Mesenchymal stem cell (in vitro differentiated cells and primary cell): ENCODE results near the gene ABCA2.

Experiments
- DNase-seq: peaks from one replicate; pipeline ENCODE4 v3.0.0-alpha.2; 2013
- H2AFZ ChIP-seq: one replicate; pipeline ENCODE4 v1.6.1; 2013; ENCODE audit warnings: low read depth, mild to moderate bottlenecking, control low read depth, inconsistent platforms, low read length, moderate library complexity
- H2AK5ac ChIP-seq: 2 replicates; pipeline ENCODE4 v1.6.1; 2013; ENCODE audit warnings: low read length, moderate library complexity, mild to moderate bottlenecking, inconsistent platforms; ENCODE audit not compliant: severe bottlenecking
- H2BK120ac ChIP-seq: one replicate; pipeline ENCODE4 v1.6.1; 2013; ENCODE audit warnings: low read depth, mild to moderate bottlenecking, inconsistent platforms, low read length, moderate library complexity
- H2BK12ac ChIP-seq, 2 experiments: one replicate each; pipeline ENCODE4 v1.6.1; 2013; ENCODE audit warnings: inconsistent platforms in 2 of 2, low read length in 2 of 2, mild to moderate bottlenecking in 2 of 2, moderate library complexity in 2 of 2, control low read depth in 1 of 2
- H2BK15ac ChIP-seq: one replicate; pipeline ENCODE4 v1.6.1; 2013; ENCODE audit warnings: mild to moderate bottlenecking, low read depth, inconsistent platforms; ENCODE audit not compliant: poor library complexity, severe bottlenecking
- H2BK5ac ChIP-seq: 2 replicates; pipeline ENCODE4 v1.6.1; 2013; ENCODE audit warnings: low read depth, mild to moderate bottlenecking, low read length, control low read depth, inconsistent platforms; ENCODE audit not compliant: poor library complexity, severe bottlenecking
- H3K14ac ChIP-seq, 2 experiments: one replicate each; pipeline ENCODE4 v1.6.1; 2013; ENCODE audit warnings: inconsistent platforms in 2 of 2, low read length in 2 of 2, control low read depth in 1 of 2, mild to moderate bottlenecking in 1 of 2, moderate library complexity in 1 of 2
- H3K18ac ChIP-seq, 2 experiments: one replicate each; pipeline ENCODE4 v1.6.1; 2013; ENCODE audit warnings: inconsistent platforms in 2 of 2, low read length in 2 of 2, control low read depth in 1 of 2, low read depth in 1 of 2, mild to moderate bottlenecking in 1 of 2
- H3K23ac ChIP-seq, 2 experiments: one replicate each; pipeline ENCODE4 v1.6.1; 2013; ENCODE audit warnings: inconsistent platforms in 2 of 2, low read length in 2 of 2, mild to moderate bottlenecking in 2 of 2, moderate library complexity in 2 of 2, control low read depth in 1 of 2
- H3K27ac ChIP-seq: 2 replicates; pipeline ENCODE4 v1.5.1; 2013; ENCODE audit warnings: mild to moderate bottlenecking, moderate library complexity, low read length, control low read depth, inconsistent platforms; ENCODE audit not compliant: poor library complexity, severe bottlenecking
- H3K27me3 ChIP-seq, 2 experiments: 2 replicates each; pipeline versions ENCODE4 v1.6.1 to v1.7.0; 2013; ENCODE audit warnings: low read length in 2 of 2, mild to moderate bottlenecking in 2 of 2, moderate library complexity in 2 of 2, control low read depth in 1 of 2, inconsistent platforms in 1 of 2; ENCODE audit not compliant: control insufficient read depth in 1 of 2, insufficient read depth in 1 of 2
- H3K36me3 ChIP-seq, 2 experiments: 2 replicates each; pipeline versions ENCODE4 v1.6.1 to v1.7.0; 2013; ENCODE audit warnings: low read length in 2 of 2, control low read depth in 1 of 2, inconsistent platforms in 1 of 2, low read depth in 1 of 2, mild to moderate bottlenecking in 1 of 2; ENCODE audit not compliant: insufficient read depth in 2 of 2, control insufficient read depth in 1 of 2
- H3K4ac ChIP-seq, 2 experiments: one replicate each; pipeline ENCODE4 v1.6.1; 2013; ENCODE audit warnings: inconsistent platforms in 2 of 2, low read length in 2 of 2, mild to moderate bottlenecking in 2 of 2, moderate library complexity in 2 of 2, control low read depth in 1 of 2, low read depth in 1 of 2
- H3K4me1 ChIP-seq: 2 replicates; pipeline ENCODE4 v1.6.1; 2013; ENCODE audit warnings: low read depth, low read length, control low read depth; ENCODE audit not compliant: control insufficient read depth, insufficient read depth
- H3K4me2 ChIP-seq: 2 replicates; pipeline ENCODE4 v1.6.1; 2013; ENCODE audit warnings: low read length, mild to moderate bottlenecking, inconsistent platforms; ENCODE audit not compliant: poor library complexity, severe bottlenecking
- H3K4me3 ChIP-seq, 2 experiments: 2 replicates each; pipeline versions ENCODE4 v1.5.1 to v1.7.0; 2013; ENCODE audit warnings: low read length in 2 of 2, mild to moderate bottlenecking in 2 of 2, control low read depth in 1 of 2, low read depth in 1 of 2; ENCODE audit not compliant: insufficient read depth in 1 of 2
- H3K79me1 ChIP-seq: replicated peaks from 2 replicates; pipeline ENCODE4 v1.6.1; 2013; ENCODE audit warnings: mild to moderate bottlenecking, control low read depth, low read length, inconsistent platforms; ENCODE audit not compliant: poor library complexity, severe bottlenecking
- H3K9ac ChIP-seq: 2 replicates; pipeline ENCODE4 v1.7.0; 2013; ENCODE audit warnings: mild to moderate bottlenecking, low read length, moderate library complexity
- H3K9me3 ChIP-seq: 2 replicates; pipeline ENCODE4 v1.7.0; 2013; ENCODE audit warnings: mild to moderate bottlenecking, low read length; ENCODE audit not compliant: control insufficient read depth
- H4K8ac ChIP-seq: one replicate; pipeline ENCODE4 v1.6.1; 2013; ENCODE audit warnings: inconsistent platforms, mild to moderate bottlenecking, low read length, moderate library complexity
- H4K91ac ChIP-seq: one replicate; pipeline ENCODE4 v1.6.1; 2013; ENCODE audit warnings: mild to moderate bottlenecking, low read length, inconsistent platforms
- WGBS: methylation state at CpG from one replicate; pipeline ENCODE4 v1.1.7; 2013; ENCODE audit warnings: mixed read lengths; 5-methylcytosine and 5-hydroxymethylcytosine counted together

Gene ABCA2

DNA sequence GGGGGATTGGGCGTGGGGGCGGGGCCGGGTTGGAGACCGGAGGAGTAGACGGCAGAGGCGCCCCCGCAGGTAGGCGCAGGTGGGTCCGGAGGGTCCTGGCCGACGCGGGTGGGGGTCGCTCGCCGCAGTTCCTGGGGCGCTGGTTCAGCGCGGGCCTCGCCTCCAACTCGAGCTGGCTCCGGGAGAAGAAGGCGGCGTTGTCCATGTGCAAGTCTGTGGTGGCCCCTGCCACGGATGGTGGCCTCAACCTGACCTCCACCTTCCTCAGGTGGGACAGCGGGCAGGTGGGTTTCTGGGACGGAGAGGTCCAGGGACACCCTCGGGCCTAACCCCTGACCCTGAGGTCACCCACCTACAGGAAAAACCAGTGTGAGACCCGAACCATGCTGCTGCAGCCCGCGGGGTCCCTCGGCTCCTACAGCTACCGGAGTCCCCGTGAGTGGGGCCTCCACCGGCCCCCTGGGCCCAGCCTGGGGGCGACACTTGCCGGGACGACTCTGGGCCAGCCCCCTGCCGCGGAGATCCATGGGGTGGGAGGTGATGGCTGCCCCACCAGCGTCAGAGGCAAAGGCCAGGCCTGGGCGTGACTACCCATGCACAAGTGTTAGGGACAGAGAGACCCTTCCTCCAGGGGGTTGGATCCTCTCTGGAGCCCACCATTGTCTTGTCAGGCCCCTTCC is 49.0 kb downstream of the ABCA2 start:
- Histone ChIP-seq H3K23ac (no peak overlapping the region), H2BK120ac (no peak overlapping the region), H3K27ac (no peak overlapping the region), H4K8ac (no peak overlapping the region), H4K91ac (no peak overlapping the region), H2BK15ac (no peak overlapping the region), H3K79me1 (no peaks in the 10 kb centered on the region), H3K4me2 (no peak overlapping the region), H2BK12ac (no peak overlapping the region), H3K4me3 (no peak overlapping the region), H3K36me3 (peaks cover 0 to 4% of the 10 kb centered on the region in 2 experiments), H2AFZ (no peak overlapping the region), H3K18ac (no peak overlapping the region), H3K14ac (no peak overlapping the region), H3K27me3 (peaks cover 17 to 38% of the 10 kb centered on the region in 2 experiments), H3K9ac (no peak overlapping the region), H2AK5ac (no peak overlapping the region), H3K4ac (no peak overlapping the region), H3K9me3 (no peaks in the 10 kb centered on the region), H2BK5ac (no peak overlapping the region), H3K4me1 (peaks cover 30% of the 10 kb centered on the region)
- no peak for DNase-seq
- WGBS, result 58% methylated on average over 38 of the region's 41 CpGs

GRCh38 chr9:136978073-136978864 is 49.8 kb downstream of the ABCA2 start:
- peak overlapping the region; percentile 81 for H4K91ac ChIP-seq
- peak overlapping the region; percentile 59 for H3K4me2 ChIP-seq
- peak overlapping the region in 1 of 2 experiments; percentile 72 for H3K14ac ChIP-seq
- peak overlapping the region; percentile 67 to 68 for H3K4me3 ChIP-seq
- H3K27me3 ChIP-seq, result peaks cover 10 to 31% of the 10 kb centered on the region in 2 experiments
- H3K9me3 ChIP-seq, result no peaks in the 10 kb centered on the region
- no peak overlapping the region for H2BK15ac ChIP-seq
- H3K36me3 ChIP-seq, result peaks cover 0 to 4% of the 10 kb centered on the region in 2 experiments
- H2AFZ ChIP-seq, result peak overlapping the region; percentile 1
- peak overlapping the region in 1 of 2 experiments; percentile 23 for H2BK12ac ChIP-seq
- no peak overlapping the region for H3K23ac ChIP-seq
- H3K4ac ChIP-seq, result peak overlapping the region in 1 of 2 experiments; percentile 82
- WGBS, result 2% methylated on average over 48 of the region's 78 CpGs
- H4K8ac ChIP-seq, result peak overlapping the region; percentile 88
- H3K18ac ChIP-seq, result peak overlapping the region; percentile 1 to 75
- H3K79me1 ChIP-seq, result no peaks in the 10 kb centered on the region
- H3K4me1 ChIP-seq, result peaks cover 30% of the 10 kb centered on the region
- no peak overlapping the region for H2AK5ac ChIP-seq
- H2BK120ac ChIP-seq, result no peak overlapping the region
- peak; percentile 66 for DNase-seq
- no peak overlapping the region for H2BK5ac ChIP-seq
- H3K9ac ChIP-seq, result peak overlapping the region; percentile 26
- no peak overlapping the region for H3K27ac ChIP-seq

DNA sequence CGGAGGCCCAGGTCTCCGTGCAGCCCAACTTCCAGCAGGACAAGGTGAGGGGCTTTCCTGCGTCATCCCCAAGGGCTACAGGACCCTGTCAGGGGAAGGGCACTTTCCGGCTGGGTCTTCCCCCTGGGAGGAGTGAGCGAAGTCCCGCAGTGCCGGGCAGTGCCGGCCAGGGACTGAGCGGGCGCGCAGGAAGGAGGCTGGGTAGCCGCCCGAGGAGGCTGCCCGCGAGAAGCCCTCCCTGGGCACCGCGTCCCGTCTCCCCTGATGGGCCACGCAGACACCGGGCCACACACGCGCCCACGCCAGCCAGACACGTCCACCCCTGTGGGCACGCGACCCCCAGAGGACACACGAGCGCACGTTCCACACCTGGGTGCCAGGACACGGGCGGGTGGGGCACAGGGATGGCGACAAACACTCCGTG is 50.4 kb downstream of the ABCA2 start:
- Histone ChIP-seq H4K91ac (peak overlapping the region; percentile 81), H3K4me1 (peaks cover 33% of the 10 kb centered on the region), H3K9ac (peak overlapping the region; percentile 26), H3K27ac (no peak overlapping the region), H2BK12ac (peak overlapping the region in 1 of 2 experiments; percentile 23), H3K4me3 (peak overlapping the region; percentile 67 to 68), H2AFZ (peak overlapping the region; percentile 1), H3K79me1 (no peaks in the 10 kb centered on the region), H2BK5ac (no peak overlapping the region), H3K4me2 (peak overlapping the region; percentile 59), H4K8ac (peak overlapping the region; percentile 88), H3K27me3 (peaks cover 4 to 25% of the 10 kb centered on the region in 2 experiments), H3K18ac (peak overlapping the region; percentile 1 to 75), H2BK15ac (peak overlapping the region; percentile 33), H3K9me3 (no peaks in the 10 kb centered on the region), H3K23ac (peak overlapping the region in 1 of 2 experiments; percentile 1), H2AK5ac (no peak overlapping the region), H3K36me3 (peaks cover 0 to 4% of the 10 kb centered on the region in 2 experiments), H3K14ac (peak overlapping the region in 1 of 2 experiments; percentile 72), H3K4ac (peak overlapping the region; percentile 1 to 82), H2BK120ac (no peak overlapping the region)
- DNase-seq, result no peak
- 12% methylated on average over 31 of the region's 33 CpGs for WGBS

DNA sequence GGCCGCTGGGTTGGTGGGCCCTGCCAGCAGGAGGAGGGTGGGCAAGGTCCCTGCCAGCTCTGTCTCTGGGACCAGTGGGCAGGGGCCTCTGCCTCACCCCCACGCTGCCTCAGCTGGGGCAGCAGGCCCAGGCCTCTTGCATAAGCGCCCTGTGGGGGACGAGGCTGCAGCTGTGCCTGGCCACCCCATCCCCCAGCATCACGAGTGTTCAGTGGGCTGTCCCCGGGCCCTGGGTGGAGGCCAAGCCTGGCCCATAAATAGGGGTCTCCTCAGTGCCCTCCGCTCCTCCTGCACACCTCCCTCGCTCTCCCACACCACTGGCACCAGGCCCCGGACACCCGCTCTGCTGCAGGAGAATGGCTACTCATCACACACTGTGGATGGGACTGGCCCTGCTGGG is 50.8 kb downstream of the ABCA2 start, which contains the start of gene PTGDS:
PTGDS (plus strand) TSS at position 282 of the 400 bp plus-strand sequence; CDS start at position 357, 75 bp downstream.
- Histone ChIP-seq H3K9me3 (no peaks in the 10 kb centered on the region), H3K9ac (peak within 1 kb of the TSS; percentile 26), H2AFZ (peak within 1 kb of the TSS; percentile 1), H3K79me1 (no peaks in the 10 kb centered on the region), H3K27me3 (peaks cover 0 to 23% of the 10 kb centered on the region in 2 experiments), H2BK15ac (peak within 1 kb of the TSS; percentile 33), H3K27ac (no peak within 1 kb of the TSS), H3K4ac (peak within 1 kb of the TSS; percentile 42 to 82), H3K4me3 (peak within 1 kb of the TSS; percentile 67 to 68), H3K18ac (peak within 1 kb of the TSS; percentile 42 to 75), H3K23ac (peak within 1 kb of the TSS in 1 of 2 experiments; percentile 1), H4K91ac (peak within 1 kb of the TSS; percentile 81), H3K4me1 (peaks cover 33% of the 10 kb centered on the region), H2BK120ac (no peak within 1 kb of the TSS), H4K8ac (peak within 1 kb of the TSS; percentile 88), H2AK5ac (peak within 1 kb of the TSS; percentile 47), H2BK5ac (peak within 1 kb of the TSS; percentile 1), H3K4me2 (peak within 1 kb of the TSS; percentile 59), H2BK12ac (peak within 1 kb of the TSS in 1 of 2 experiments; percentile 23), H3K14ac (peak within 1 kb of the TSS in 1 of 2 experiments; percentile 72), H3K36me3 (peaks cover 0 to 4% of the 10 kb centered on the region in 2 experiments)
- DNase-seq, result peak; percentile 54
- 86% methylated on average over 10 of the region's 10 CpGs for WGBS
